GM23248 (cell line): ENCODE measurements around the gene PYGO1. TPM values are rescaled to one million over a fixed set of nuclear protein-coding genes. Genes with fewer than 3 reads are reported as not detected.
A peak's percentile ranks its signal among the peaks of the same experiment; 100 is the strongest.
"Not testable (repeated sequence)": the region's sequence is repeated elsewhere in the genome, so short reads cannot be mapped to it uniquely, and the experiment has no call there.

Experiments
- DNase-seq: peaks from one replicate; pipeline ENCODE4 v3.0.0-alpha.2; 2015
- H2AFZ ChIP-seq: fragments of 200-600 bp; sonication (generic); 2 replicates; pipeline ENCODE4 v1.6.1; 2016; ENCODE audit warnings: antibody characterized with exemption
- H3F3A ChIP-seq: fragments of 200-600 bp; sonication (generic); 2 replicates; pipeline ENCODE4 v1.6.1; 2016; ENCODE audit warnings: mild to moderate bottlenecking, antibody characterized with exemption, mixed run types; ENCODE audit not compliant: insufficient read depth
- H3K27ac ChIP-seq: fragments of 200-600 bp; sonication (generic); 2 replicates; pipeline ENCODE4 v1.5.1; 2016; ENCODE audit warnings: mild to moderate bottlenecking
- H3K27me3 ChIP-seq: fragments of 200-600 bp; sonication (generic); replicated peaks from 2 replicates; pipeline ENCODE4 v1.6.1; 2016; ENCODE audit warnings: mild to moderate bottlenecking; ENCODE audit not compliant: insufficient read depth
- H3K36me3 ChIP-seq: fragments of 200-600 bp; sonication (generic); 2 replicates; pipeline ENCODE4 v1.6.1; 2016; ENCODE audit warnings: low read depth, mild to moderate bottlenecking
- H3K4me1 ChIP-seq: fragments of 200-600 bp; sonication (generic); 2 replicates; pipeline ENCODE4 v1.6.1; 2016; ENCODE audit warnings: mild to moderate bottlenecking; ENCODE audit not compliant: insufficient read depth
- H3K4me2 ChIP-seq: fragments of 200-600 bp; sonication (generic); one replicate; pipeline ENCODE4 v1.6.1; 2016; ENCODE audit warnings: mild to moderate bottlenecking; ENCODE audit not compliant: unreplicated experiment
- H3K4me3 ChIP-seq: fragments of 200-600 bp; sonication (generic); 2 replicates; pipeline ENCODE4 v1.5.1; 2016; ENCODE audit warnings: mild to moderate bottlenecking
- H3K79me2 ChIP-seq: fragments of 200-600 bp; sonication (generic); 2 replicates; pipeline ENCODE4 v1.6.1; 2016; ENCODE audit warnings: mild to moderate bottlenecking; ENCODE audit not compliant: insufficient read depth
- H3K9ac ChIP-seq: fragments of 200-600 bp; sonication (generic); 2 replicates; pipeline ENCODE4 v1.6.1; 2016; ENCODE audit warnings: mild to moderate bottlenecking
- H3K9me2 ChIP-seq: fragments of 200-600 bp; sonication (generic); 2 replicates; pipeline ENCODE4 v1.6.1; 2016; ENCODE audit warnings: mixed run types, mild to moderate bottlenecking, moderate library complexity; ENCODE audit not compliant: insufficient read depth
- H3K9me3 ChIP-seq: fragments of 200-600 bp; sonication (generic); one replicate; pipeline ENCODE4 v1.6.1; 2017; ENCODE audit warnings: low read depth
- H4K20me1 ChIP-seq: fragments of 200-600 bp; sonication (generic); 2 replicates; pipeline ENCODE4 v1.6.0; 2016; ENCODE audit not compliant: insufficient read depth
- EZH2 ChIP-seq: fragments of 200-600 bp; sonication (generic); IDR thresholded peaks from 2 replicates; pipeline ENCODE4 v1.6.1; 2018; ENCODE audit warnings: antibody characterized with exemption, mild to moderate bottlenecking; ENCODE audit not compliant: insufficient read depth, poor library complexity, severe bottlenecking
- EZH2phosphoT487 ChIP-seq: fragments of 200-600 bp; sonication (generic); IDR thresholded peaks from 2 replicates; pipeline ENCODE4 v1.6.1; 2018; ENCODE audit warnings: antibody characterized with exemption, moderate library complexity, mild to moderate bottlenecking, low read depth; ENCODE audit not compliant: insufficient read depth
- WGBS, 2 experiments: methylation state at CpG; one replicate each; pipeline ENCODE4 v1.1.6; 2015 to 2017; ENCODE audit warnings: low lambda C conversion rate in 2 of 2, low coverage in 1 of 2; ENCODE audit errors: missing lambda C conversion rate in 2 of 2; 5-methylcytosine and 5-hydroxymethylcytosine counted together
- in situ Hi-C: fragments of 300-500 bp; cut with MboI; formaldehyde crosslinking; loops from 2 replicates; pipeline ENCODE4 v1.15.0; 2020
- polyA plus RNA-seq: library from polyadenylated mRNA; unstranded; fragments of >200 nt; fragmentation: Nextera tagmentation; extraction: Ambion mirVana; gene quantifications from 2 replicates; pipeline ENCODE4 v1.2.1, GENCODE V29; 2016
- total RNA-seq: library from RNA; depleted of rRNA; stranded (reverse); fragments of >200 nt; shearing (Covaris generic); gene quantifications from 2 replicates; pipeline ENCODE4 v1.2.3, GENCODE V29; 2014

Gene PYGO1
- total and polyA plus RNA-seq, 2 experiments from 2014 or later = 1.6 to 5.4 TPM

DNA sequence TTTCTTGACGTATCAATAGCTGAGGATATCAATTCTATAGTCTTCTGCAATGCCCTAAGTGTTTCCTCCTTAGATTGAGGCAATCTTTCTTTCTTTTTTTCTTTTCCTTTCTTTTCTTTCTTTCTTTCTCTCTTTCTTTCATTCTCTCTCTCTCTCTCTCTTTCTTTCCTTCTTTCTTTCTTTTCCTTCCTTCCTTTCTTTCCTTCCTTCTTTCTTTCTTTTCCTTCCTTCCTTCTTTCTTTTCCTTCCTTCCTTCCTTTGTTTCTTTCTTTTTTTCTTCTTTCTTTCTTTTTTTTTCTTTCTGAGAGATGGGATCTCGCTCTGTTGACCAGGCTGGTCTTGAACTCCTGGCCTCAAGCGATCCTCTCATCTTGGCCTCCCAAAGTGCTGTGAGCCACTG is 70.1 kb downstream of the PYGO1 start:
- Histone ChIP-seq H3K27ac (no peak overlapping the region), H3K36me3 (no peaks in the 10 kb centered on the region), H3K4me1 (no peaks in the 10 kb centered on the region), H3K9me2 (no peaks in the 10 kb centered on the region), H3K4me3 (no peak overlapping the region), H3K4me2 (no peak overlapping the region), H3K9ac (no peak overlapping the region), H4K20me1 (no peaks in the 10 kb centered on the region), H2AFZ (no peak overlapping the region), H3K27me3 (no peaks in the 10 kb centered on the region), H3K79me2 (no peaks in the 10 kb centered on the region), H3F3A (no peaks in the 10 kb centered on the region), H3K9me3 (no peaks in the 10 kb centered on the region)
- no peak for DNase-seq
- WGBS, 2 experiments = 85 to 89% methylated on average over 3 of the region's 3 CpGs
- TF ChIP-seq EZH2 = no peak
- TF ChIP-seq EZH2phosphoT487 = no peak
- in situ Hi-C loops = no loop called here

DNA sequence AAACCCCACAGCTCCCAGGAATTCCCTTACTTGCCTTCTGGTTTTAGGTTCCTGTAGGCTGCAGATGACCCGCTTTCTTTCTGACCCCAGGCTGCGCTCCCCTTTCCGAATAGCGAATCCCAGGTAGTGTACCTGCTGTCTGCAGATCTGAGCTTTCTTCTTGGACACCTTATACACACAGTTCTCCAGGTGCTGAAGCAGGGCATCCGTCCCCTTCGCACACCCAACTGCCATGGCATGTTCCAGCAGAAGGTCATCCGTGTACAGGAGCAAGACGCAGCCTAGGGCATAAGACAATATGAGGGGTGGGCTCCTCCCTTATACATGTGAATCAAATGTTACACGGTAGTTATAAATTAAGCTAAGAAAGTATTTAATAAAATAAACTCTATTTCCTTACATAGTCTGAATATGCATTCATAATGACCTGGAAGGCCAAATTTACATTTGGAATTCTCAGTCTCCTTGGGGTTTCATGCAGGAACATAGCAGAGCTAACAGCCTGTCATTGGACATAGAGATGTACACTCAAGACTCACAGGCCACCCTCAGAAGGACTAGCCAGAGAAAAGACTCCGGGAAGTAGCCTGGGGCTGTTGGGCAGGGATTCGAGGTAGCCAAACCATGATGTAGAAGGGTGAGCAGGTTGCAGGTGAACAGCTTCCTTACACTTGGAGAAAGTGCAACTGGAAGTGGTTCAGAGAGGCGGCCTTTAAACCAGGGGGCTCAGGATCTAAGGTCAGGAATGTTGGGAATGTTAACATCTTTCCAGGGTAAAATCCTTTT is 72.0 kb downstream of the PYGO1 start:
- H3K79me2 ChIP-seq = no peaks in the 10 kb centered on the region
- TF ChIP-seq EZH2 (no peak), EZH2phosphoT487 (no peak)
- no peak overlapping the region for H3K9ac ChIP-seq
- 80 to 81% methylated on average over 12 of the region's 12 CpGs for WGBS, 2 experiments
- no peak overlapping the region for H3K4me2 ChIP-seq
- no peak overlapping the region for H2AFZ ChIP-seq
- no peak overlapping the region for H3K4me3 ChIP-seq
- in situ Hi-C loops = no loop called here
- H3K9me3 ChIP-seq = no peaks in the 10 kb centered on the region
- no peak overlapping the region for H3K27ac ChIP-seq
- no peaks in the 10 kb centered on the region for H3K27me3 ChIP-seq
- H3K4me1 ChIP-seq = no peaks in the 10 kb centered on the region
- H3K36me3 ChIP-seq = no peaks in the 10 kb centered on the region
- no peak for DNase-seq
- no peaks in the 10 kb centered on the region for H3K9me2 ChIP-seq
- no peaks in the 10 kb centered on the region for H3F3A ChIP-seq
- H4K20me1 ChIP-seq = no peaks in the 10 kb centered on the region

DNA sequence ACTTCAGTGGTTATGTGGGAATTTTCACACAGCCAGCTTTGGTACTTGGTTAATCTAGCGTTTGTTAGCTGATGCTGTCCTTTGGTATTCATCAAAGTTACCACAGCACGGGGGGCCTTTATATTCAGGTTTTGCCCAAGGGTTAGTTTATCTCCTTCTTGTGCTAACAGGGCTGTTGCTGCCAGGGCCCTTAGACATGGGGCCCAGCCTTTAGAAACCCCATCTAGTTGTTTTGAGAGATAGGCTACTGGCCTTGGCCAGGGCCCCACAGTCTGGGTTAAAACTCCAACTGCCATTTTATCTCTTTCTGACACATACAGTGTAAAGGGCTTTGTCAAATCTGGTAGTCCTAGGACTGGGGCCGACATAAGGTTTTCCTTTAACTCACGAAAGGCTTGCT is 72.7 kb downstream of the PYGO1 start:
- in situ Hi-C loops = no loop called here
- WGBS, 2 experiments = 55 to 57% methylated on average over 4 of the region's 4 CpGs

DNA sequence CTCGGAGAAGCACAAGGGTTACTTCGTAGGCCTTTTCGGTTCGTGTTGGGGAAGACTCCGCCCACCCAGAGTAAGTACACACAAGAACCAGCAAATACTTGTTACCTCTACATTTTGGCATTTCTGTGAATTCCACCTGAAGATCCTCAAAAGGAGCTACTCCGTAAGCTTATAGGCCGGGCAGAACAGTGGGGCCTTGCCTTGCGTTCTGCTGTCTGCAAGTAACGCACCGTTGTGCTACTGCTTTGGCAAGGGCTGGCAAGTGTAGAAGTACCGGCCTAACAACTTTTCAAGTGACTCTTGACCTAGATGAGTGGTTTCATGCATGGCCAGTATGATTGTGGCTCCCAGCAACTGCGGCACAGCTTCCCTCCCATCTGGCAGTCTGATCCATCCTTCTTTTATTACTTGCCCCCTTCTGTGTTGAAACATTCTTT is 73.7 kb downstream of the PYGO1 start:
- H3K9ac ChIP-seq = no peak overlapping the region
- H3K27me3 ChIP-seq = no peaks in the 10 kb centered on the region
- H3K4me2 ChIP-seq = no peak overlapping the region
- H3K27ac ChIP-seq = no peak overlapping the region
- H3K4me1 ChIP-seq = no peaks in the 10 kb centered on the region
- no peaks in the 10 kb centered on the region for H3K79me2 ChIP-seq
- no peaks in the 10 kb centered on the region for H3K36me3 ChIP-seq
- H3F3A ChIP-seq = no peaks in the 10 kb centered on the region
- no peaks in the 10 kb centered on the region for H3K9me3 ChIP-seq
- H3K4me3 ChIP-seq = no peak overlapping the region
- TF ChIP-seq EZH2phosphoT487 (no peak), EZH2 (no peak)
- DNase-seq = no peak
- H3K9me2 ChIP-seq = no peaks in the 10 kb centered on the region
- no peaks in the 10 kb centered on the region for H4K20me1 ChIP-seq
- H2AFZ ChIP-seq = no peak overlapping the region
- in situ Hi-C loops = no loop called here
- WGBS, 2 experiments = 91 to 94% methylated on average over 12 of the region's 12 CpGs

More for the DNA sequence above, 72.7 kb downstream of the PYGO1 start:
- no peak for DNase-seq
- no peaks in the 10 kb centered on the region for H3K36me3 ChIP-seq
- no peaks in the 10 kb centered on the region for H4K20me1 ChIP-seq
- no peaks in the 10 kb centered on the region for H3F3A ChIP-seq
- no peak overlapping the region for H3K4me2 ChIP-seq
- no peaks in the 10 kb centered on the region for H3K79me2 ChIP-seq
- no peak overlapping the region for H2AFZ ChIP-seq
- no peaks in the 10 kb centered on the region for H3K9me3 ChIP-seq
- TF ChIP-seq EZH2 (no peak), EZH2phosphoT487 (no peak)
- H3K4me3 ChIP-seq = no peak overlapping the region
- no peak overlapping the region for H3K27ac ChIP-seq
- H3K9ac ChIP-seq = no peak overlapping the region
- H3K4me1 ChIP-seq = no peaks in the 10 kb centered on the region
- H3K27me3 ChIP-seq = no peaks in the 10 kb centered on the region
- H3K9me2 ChIP-seq = no peaks in the 10 kb centered on the region

DNA sequence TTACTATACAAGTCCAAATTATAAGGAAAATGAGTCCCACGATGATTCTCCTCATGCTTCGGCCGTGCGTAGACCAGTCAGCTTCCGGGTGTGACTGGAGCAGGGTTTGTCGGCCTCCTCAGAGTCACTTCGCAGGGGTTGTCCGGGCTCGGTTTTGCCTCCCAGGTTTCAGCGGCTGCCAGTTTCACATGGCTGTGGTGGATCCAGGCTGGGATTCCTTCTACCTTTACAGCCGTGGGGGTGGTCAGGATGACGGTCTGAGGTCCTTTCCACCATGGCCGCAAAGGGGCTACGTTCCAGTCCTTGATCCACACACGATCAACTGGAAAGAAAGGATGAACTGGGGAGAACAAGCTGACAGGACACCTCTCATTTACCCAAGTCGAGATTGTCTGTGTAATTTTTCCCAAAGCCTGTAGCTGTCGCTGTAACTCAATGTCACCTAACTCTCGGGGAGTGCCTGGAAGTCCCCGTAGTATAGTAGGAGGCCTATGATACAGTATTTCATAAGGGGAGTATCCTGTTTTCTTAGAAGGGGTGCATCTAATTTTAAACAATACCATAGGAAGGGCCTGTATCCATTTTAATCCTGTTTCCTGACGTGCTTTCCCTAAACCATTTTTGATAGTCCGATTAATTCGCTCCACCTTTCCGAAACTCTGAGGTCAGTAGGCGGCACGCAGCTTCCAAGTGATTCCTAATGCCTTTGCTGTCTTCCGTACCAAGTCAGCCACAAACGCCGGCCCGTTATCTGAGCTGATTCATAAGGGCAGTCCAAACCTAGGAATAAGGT is 74.3 kb downstream of the PYGO1 start:
- in situ Hi-C loops, H3K4me3 ChIP-seq, H3K4me1 ChIP-seq, H3K9ac ChIP-seq, H4K20me1 ChIP-seq, H3K79me2 ChIP-seq, H3K27me3 ChIP-seq, H3K36me3 ChIP-seq, H3K9me3 ChIP-seq, H3K27ac ChIP-seq, H3K9me2 ChIP-seq, H3F3A ChIP-seq, H3K4me2 ChIP-seq: not testable (repeated sequence)
- WGBS, 2 experiments = 59 to 64% methylated on average over 28 to 29 of the region's 29 CpGs
- DNase-seq = peak; percentile 36
- peak overlapping the region; percentile 70 for H2AFZ ChIP-seq
